ENCODE measurements around the gene PLVAP. TPM values are rescaled to one million over a fixed set of nuclear protein-coding genes. Genes with fewer than 3 reads are reported as not detected.

The PLVAP gene
- total RNA-seq = 0.19 and 0.28 TPM in 2 replicates

GRCh38 chr19:17376935-17377600, at the start of gene PLVAP:
PLVAP (minus strand) TSS chr19:17377342; CDS start chr19:17377288, 54 bp downstream.

GRCh38 chr19:17419621-17420474, 42.7 kb upstream of the PLVAP start, which contains the start of gene MVB12A:
MVB12A (plus strand) TSS chr19:17420047; CDS start chr19:17420136, 89 bp downstream.

GRCh38 chr19:17405250-17406045, 28.3 kb upstream of the PLVAP start, which contains the start of gene BST2:
BST2 (minus strand) TSS chr19:17405630; CDS start chr19:17405575, 55 bp downstream.

GRCh38 chr19:17393914-17394313, 16.8 kb upstream of the PLVAP start, which contains the start of gene CCDC194:
CCDC194 (minus strand) TSS chr19:17394196; CDS start chr19:17394158, 38 bp downstream.

GRCh38 chr19:17336872-17337674, 40.1 kb downstream of the PLVAP start, which contains the start of gene GTPBP3:
GTPBP3 (plus strand) TSS chr19:17337553; CDS start chr19:17337612, 59 bp downstream.

GRCh38 chr19:17334414-17335409, 42.4 kb downstream of the PLVAP start, which contains the start of gene ANO8:
ANO8 (minus strand) TSS chr19:17334855; CDS start chr19:17334670, 185 bp downstream.

GRCh38 chr19:17309198-17309964, 67.8 kb downstream of the PLVAP start, which contains the start of gene DDA1:
DDA1 (plus strand) TSS chr19:17309563; CDS start chr19:17309655, 92 bp downstream.

GRCh38 chr19:17305517-17306284, 71.4 kb downstream of the PLVAP start, which contains the start of gene MRPL34:
MRPL34 (plus strand) TSS chr19:17305872; CDS start chr19:17305893, 21 bp downstream.

GRCh38 chr19:17303167-17303939, 73.8 kb downstream of the PLVAP start, which contains the start of gene ABHD8:
ABHD8 (minus strand) TSS chr19:17303425; CDS start chr19:17301616, 1,809 bp downstream.

Other genes starting within 250 kb of the PLVAP start
- gene USE1, start 162.0 kb downstream of the PLVAP start, total RNA-seq = 18.0 and 31.1 TPM in 2 replicates
- 0.77 and 2.3 TPM in 2 replicates for gene OCEL1, start 151.1 kb downstream of the PLVAP start, total RNA-seq
- gene NR2F6, start 131.4 kb downstream of the PLVAP start, total RNA-seq = 35.5 and 45.2 TPM in 2 replicates
- gene USHBP1, start 112.6 kb downstream of the PLVAP start, total RNA-seq = under 0.01 and 0.28 TPM in 2 replicates
- 67.4 and 125 TPM in 2 replicates for gene BABAM1, start 109.9 kb downstream of the PLVAP start, total RNA-seq
- gene ANKLE1, start 95.4 kb downstream of the PLVAP start, total RNA-seq = 1.9 TPM in 1 of 2 replicates, not detected in the other
- gene ABHD8, start 73.9 kb downstream of the PLVAP start, total RNA-seq = 8.2 and 10.4 TPM in 2 replicates
- 36.6 and 50.8 TPM in 2 replicates for gene MRPL34, start 71.5 kb downstream of the PLVAP start, total RNA-seq
- gene DDA1, start 67.8 kb downstream of the PLVAP start, total RNA-seq = 18.3 and 33.2 TPM in 2 replicates
- gene ANO8, start 42.5 kb downstream of the PLVAP start, total RNA-seq = 3.1 and 4.5 TPM in 2 replicates
- 12.4 and 12.8 TPM in 2 replicates for gene GTPBP3, start 39.8 kb downstream of the PLVAP start, total RNA-seq
- gene CCDC194, start 16.9 kb upstream of the PLVAP start, total RNA-seq = not detected in 2 replicates
- 30.7 and 56.7 TPM in 2 replicates for gene BST2, start 28.3 kb upstream of the PLVAP start, total RNA-seq
- gene MVB12A, start 42.7 kb upstream of the PLVAP start, total RNA-seq = 27.0 and 29.6 TPM in 2 replicates
- gene TMEM221, start 71.3 kb upstream of the PLVAP start, total RNA-seq = under 0.01 TPM in 1 of 2 replicates, not detected in the other
- not detected in 2 replicates for gene NXNL1, start 83.6 kb upstream of the PLVAP start, total RNA-seq
- 9.2 and 35.0 TPM in 2 replicates for gene SLC27A1, start 93.2 kb upstream of the PLVAP start, total RNA-seq
- gene PGLS, start 134.3 kb upstream of the PLVAP start, total RNA-seq = 37.8 and 38.9 TPM in 2 replicates
- gene COLGALT1, start 178.3 kb upstream of the PLVAP start, total RNA-seq = 105 and 131 TPM in 2 replicates

Data from regular cardiac myocyte (primary cell).